Mesothelial cell of epicardium (in vitro differentiated cells): ENCODE measurements around the gene TIMM50. TPM values are rescaled to one million over a fixed set of nuclear protein-coding genes. Genes with fewer than 3 reads are reported as not detected.
A peak's percentile ranks its signal among the peaks of the same experiment; 100 is the strongest.

Experiments
- DNase-seq, 2 experiments: peaks; one replicate each; pipeline ENCODE4 v3.0.0; 2021; ENCODE audit warnings: low spot score in 2 of 2; ENCODE audit not compliant: unreplicated experiment in 2 of 2
- H3K27ac Mint-ChIP-seq: 2 replicates; pipeline ENCODE4 v1.8.0; 2021; ENCODE audit warnings: mixed read lengths
- H3K27me3 Mint-ChIP-seq: 2 replicates; pipeline ENCODE4 v1.8.0; 2021; ENCODE audit warnings: low read depth, mixed read lengths
- H3K36me3 Mint-ChIP-seq: 2 replicates; pipeline ENCODE4 v1.8.0; 2021; ENCODE audit warnings: mixed read lengths
- H3K4me1 Mint-ChIP-seq: 2 replicates; pipeline ENCODE4 v1.8.0; 2021; ENCODE audit warnings: mixed read lengths
- H3K4me3 Mint-ChIP-seq: 2 replicates; pipeline ENCODE4 v1.8.0; 2021; ENCODE audit warnings: mild to moderate bottlenecking, moderate library complexity, mixed read lengths
- H3K9me3 Mint-ChIP-seq: 2 replicates; pipeline ENCODE4 v1.8.0; 2021; ENCODE audit warnings: mixed read lengths
- CTCF ChIP-seq: fragments of 200-600 bp; sonication (generic); IDR thresholded peaks from one replicate; pipeline ENCODE4 v1.5.0; 2021; ENCODE audit warnings: antibody characterized with exemption; ENCODE audit not compliant: unreplicated experiment
- total RNA-seq: library from RNA; stranded (reverse); gene quantifications from 3 replicates; pipeline ENCODE4 v1.2.1, GENCODE V29; 2021

TIMM50 gene
- total RNA-seq, 1 donor from 2014 or later: 70.7 TPM

DNA sequence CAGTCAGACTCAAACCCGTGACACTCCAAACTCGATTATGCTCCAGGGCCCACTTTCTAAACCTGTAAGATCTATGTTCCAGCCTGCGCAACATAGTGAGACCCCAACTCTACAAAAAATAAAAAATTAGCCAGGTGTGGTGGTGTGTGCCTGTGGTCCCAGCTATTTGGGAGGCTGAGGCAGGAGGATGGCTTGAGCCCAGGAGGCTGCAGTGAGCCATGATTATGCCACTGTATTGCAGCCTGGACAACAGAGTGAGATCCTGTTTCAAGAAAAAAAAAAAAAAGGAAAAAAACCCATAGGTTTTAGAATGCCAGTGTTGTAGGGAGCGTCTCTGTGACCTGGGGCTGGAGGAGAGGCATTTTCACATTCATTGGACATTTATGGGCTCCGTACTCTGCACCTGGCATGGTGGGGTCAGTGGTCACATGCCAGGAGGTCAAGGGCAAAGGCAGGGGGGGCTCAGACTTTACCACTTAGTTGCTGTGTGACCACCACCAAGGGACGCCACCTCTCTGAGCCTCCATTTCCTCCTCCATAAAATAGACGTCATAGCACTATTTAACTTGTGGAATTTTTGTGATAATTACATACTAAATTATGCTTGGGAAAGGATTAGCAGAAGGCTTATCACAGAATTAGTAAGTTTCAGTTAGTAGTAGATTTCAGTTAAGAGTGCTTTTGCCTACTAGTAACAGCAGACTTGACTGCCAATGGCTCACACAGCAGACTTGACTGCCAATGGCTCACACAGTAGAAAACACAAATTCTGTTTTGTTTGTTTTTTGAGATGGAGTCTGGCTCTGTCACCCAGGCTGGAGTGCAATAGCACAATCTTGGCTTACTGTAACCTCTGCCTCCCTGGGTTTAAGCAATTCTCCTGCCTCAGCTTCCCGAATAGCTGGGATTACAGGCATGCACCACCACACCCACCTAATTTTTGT, 40.2 kb downstream of the TIMM50 start:
- no peak for DNase-seq
- Mint-ChIP-seq H3K36me3 (peaks cover 5% of the 10 kb centered on the region), H3K27me3 (peaks cover 32% of the 10 kb centered on the region), H3K9me3 (no peaks in the 10 kb centered on the region), H3K27ac (no peak overlapping the region), H3K4me1 (peaks cover 2% of the 10 kb centered on the region), H3K4me3 (no peak overlapping the region)
- no peak for TF ChIP-seq CTCF

- TF ChIP-seq CTCF: no peak
- Mint-ChIP-seq H3K4me1 (no peaks in the 10 kb centered on the region), H3K4me3 (no peak overlapping the region), H3K27me3 (no peaks in the 10 kb centered on the region), H3K36me3 (peaks cover 7% of the 10 kb centered on the region), H3K27ac (no peak overlapping the region), H3K9me3 (no peaks in the 10 kb centered on the region)
- DNase-seq: no peak
Measured at GRCh38 chr19:39524495-39524894, 43.9 kb downstream of the TIMM50 start.

GRCh38 chr19:39525205-39525604, 44.6 kb downstream of the TIMM50 start:
- no peaks in the 10 kb centered on the region for H3K4me1 Mint-ChIP-seq
- no peak for DNase-seq

DNA sequence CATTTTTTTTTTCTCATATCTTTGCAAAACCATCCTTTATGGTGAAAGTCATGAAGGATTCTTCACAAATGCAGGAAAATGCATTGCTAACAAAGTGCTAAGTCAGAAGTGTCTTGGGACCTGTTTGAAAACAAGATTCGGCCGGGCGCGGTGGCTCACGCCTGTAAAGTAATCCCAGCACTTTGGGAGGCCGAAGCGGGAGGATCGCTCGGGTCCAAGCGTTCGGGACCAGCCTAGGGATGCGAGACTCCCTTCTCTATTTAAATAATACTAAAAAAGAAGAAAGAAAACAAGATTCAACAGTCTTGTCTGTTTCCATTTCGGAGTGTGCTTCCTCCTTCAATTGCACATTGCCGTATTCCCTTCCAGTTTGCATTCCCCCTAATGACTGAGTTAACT, 51.2 kb downstream of the TIMM50 start:
- Mint-ChIP-seq H3K36me3 (peaks cover 6% of the 10 kb centered on the region), H3K4me3 (peak overlapping the region; percentile 92), H3K27ac (peak overlapping the region; percentile 92), H3K27me3 (no peaks in the 10 kb centered on the region), H3K9me3 (no peaks in the 10 kb centered on the region), H3K4me1 (peaks cover 12% of the 10 kb centered on the region)
- no peak for DNase-seq
- no peak for TF ChIP-seq CTCF

More at GRCh38 chr19:39525205-39525604, 44.6 kb downstream of the TIMM50 start:
- Mint-ChIP-seq H3K36me3 (peaks cover 7% of the 10 kb centered on the region), H3K9me3 (no peaks in the 10 kb centered on the region), H3K27ac (no peak overlapping the region), H3K4me3 (no peak overlapping the region), H3K27me3 (no peaks in the 10 kb centered on the region)
- no peak for TF ChIP-seq CTCF

- Mint-ChIP-seq H3K27me3 (no peaks in the 10 kb centered on the region), H3K36me3 (peaks cover 6% of the 10 kb centered on the region), H3K4me1 (peaks cover 14% of the 10 kb centered on the region), H3K9me3 (no peaks in the 10 kb centered on the region), H3K4me3 (peak within 1 kb of the TSS; percentile 92), H3K27ac (peak within 1 kb of the TSS; percentile 92)
- peak; percentile 95 to 98 for DNase-seq
- TF ChIP-seq CTCF: peak; percentile 83
Measured at GRCh38 chr19:39532233-39533002, 51.8 kb downstream of the TIMM50 start, which contains the start of gene EID2B. Gene EID2B (minus strand): TSS chr19:39532852. CDS start chr19:39532802, 50 bp downstream.
